ENCODE results near the gene ZBTB7C. TPM values are rescaled to one million over a fixed set of nuclear protein-coding genes. Genes with fewer than 3 reads are reported as not detected.

ZBTB7C gene
- total RNA-seq, 1 donor from 2014 or later = 0.57 TPM

DNA sequence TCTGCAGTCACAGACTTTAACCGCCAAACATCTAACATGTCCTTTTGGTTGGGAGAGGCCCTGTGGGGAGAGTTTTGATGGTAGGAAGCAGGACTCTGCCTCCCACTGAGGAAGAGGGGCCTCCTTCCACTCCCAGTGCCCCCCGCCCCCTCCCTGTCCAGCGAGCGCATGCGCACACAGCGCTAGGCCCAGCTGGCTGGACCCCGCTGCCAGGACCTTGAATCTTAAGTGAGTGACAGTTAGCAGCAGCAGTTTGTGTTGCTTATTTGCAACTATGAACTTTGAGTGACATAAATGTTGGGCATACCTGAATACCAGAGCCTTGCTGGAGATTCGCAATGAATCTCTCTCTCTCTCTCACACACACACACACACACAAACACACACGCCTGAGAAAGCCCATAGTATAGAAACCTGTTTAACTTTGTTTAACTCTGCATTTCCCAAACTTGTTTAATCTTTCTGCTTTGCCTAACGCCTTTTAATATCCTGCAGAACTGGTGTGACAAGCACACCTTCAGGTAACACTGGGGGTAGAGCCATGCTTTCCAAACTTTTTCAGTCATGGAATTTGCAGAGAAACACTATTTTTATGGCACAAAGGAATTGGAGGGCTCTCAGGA lies 344.1 kb downstream of the ZBTB7C start:
- TF ChIP-seq, protein P1, sequence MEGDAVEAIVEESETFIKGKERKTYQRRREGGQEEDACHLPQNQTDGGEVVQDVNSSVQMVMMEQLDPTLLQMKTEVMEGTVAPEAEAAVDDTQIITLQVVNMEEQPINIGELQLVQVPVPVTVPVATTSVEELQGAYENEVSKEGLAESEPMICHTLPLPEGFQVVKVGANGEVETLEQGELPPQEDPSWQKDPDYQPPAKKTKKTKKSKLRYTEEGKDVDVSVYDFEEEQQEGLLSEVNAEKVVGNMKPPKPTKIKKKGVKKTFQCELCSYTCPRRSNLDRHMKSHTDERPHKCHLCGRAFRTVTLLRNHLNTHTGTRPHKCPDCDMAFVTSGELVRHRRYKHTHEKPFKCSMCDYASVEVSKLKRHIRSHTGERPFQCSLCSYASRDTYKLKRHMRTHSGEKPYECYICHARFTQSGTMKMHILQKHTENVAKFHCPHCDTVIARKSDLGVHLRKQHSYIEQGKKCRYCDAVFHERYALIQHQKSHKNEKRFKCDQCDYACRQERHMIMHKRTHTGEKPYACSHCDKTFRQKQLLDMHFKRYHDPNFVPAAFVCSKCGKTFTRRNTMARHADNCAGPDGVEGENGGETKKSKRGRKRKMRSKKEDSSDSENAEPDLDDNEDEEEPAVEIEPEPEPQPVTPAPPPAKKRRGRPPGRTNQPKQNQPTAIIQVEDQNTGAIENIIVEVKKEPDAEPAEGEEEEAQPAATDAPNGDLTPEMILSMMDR (IDR thresholded peaks at IDR 0.05; ENCODE audit: unreplicated experiment) = no peak
- H3K27me3 Mint-ChIP-seq = peaks cover 20% of the 10 kb centered on the region
- no peaks in the 10 kb centered on the region for H3K36me3 Mint-ChIP-seq (ENCODE audit: insufficient read depth)
- H3K4me1 Mint-ChIP-seq (ENCODE audit: low read depth) = peaks cover 3% of the 10 kb centered on the region
- DNase-seq (ENCODE audit: low spot score, unreplicated experiment) = no peak
- no peaks in the 10 kb centered on the region for H3K9me3 Mint-ChIP-seq (ENCODE audit: low read depth)
- H3K27ac Mint-ChIP-seq = no peak overlapping the region
- no peak overlapping the region for H3K4me3 Mint-ChIP-seq (ENCODE audit: low read depth)

DNA sequence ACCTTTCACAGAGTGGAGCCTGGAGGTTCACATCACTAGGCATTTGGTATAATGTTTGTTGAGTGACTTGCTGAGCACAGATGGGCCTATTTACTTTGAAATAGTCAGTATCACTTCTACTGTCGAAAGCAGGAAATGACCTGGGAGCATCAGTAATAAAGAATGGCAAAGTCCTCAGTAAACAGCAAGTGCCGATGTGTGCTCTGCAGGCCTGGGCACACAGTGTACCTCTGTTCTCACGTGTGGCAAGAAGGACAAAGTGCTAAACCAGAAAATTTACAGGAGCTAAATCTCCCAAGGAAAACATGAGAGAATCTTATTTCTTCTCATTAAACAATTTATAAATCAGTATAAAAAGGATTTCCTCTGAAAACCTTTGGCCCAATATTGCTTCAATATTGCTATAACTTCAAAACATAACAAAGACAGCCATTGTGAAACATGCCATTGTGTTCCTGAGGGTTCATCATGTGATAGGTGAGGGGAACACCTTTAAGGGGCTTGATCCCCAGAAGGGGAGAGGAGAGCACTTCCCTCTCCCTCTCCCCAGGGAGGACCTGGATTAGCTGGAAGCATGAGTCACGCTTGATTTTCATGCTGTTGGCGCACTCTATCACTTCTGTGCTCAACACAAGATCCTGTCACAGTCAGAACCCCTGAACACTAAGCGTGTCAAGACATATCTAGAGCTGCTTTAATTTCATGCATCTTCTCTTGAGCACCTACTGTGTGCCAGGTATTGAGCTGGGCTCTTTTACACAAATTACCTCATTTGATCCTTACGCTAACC lies 347.2 kb downstream of the ZBTB7C start:
- Mint-ChIP-seq H3K4me1 (ENCODE audit: low read depth) (peaks cover 8% of the 10 kb centered on the region), H3K27ac (no peak overlapping the region), H3K4me3 (ENCODE audit: low read depth) (no peak overlapping the region), H3K36me3 (ENCODE audit: insufficient read depth) (no peaks in the 10 kb centered on the region), H3K9me3 (ENCODE audit: low read depth) (no peaks in the 10 kb centered on the region), H3K27me3 (peaks cover 32% of the 10 kb centered on the region)
- DNase-seq (ENCODE audit: low spot score, unreplicated experiment) = no peak
- TF ChIP-seq, protein P1 (IDR thresholded peaks at IDR 0.05; ENCODE audit: unreplicated experiment) = no peak

DNA sequence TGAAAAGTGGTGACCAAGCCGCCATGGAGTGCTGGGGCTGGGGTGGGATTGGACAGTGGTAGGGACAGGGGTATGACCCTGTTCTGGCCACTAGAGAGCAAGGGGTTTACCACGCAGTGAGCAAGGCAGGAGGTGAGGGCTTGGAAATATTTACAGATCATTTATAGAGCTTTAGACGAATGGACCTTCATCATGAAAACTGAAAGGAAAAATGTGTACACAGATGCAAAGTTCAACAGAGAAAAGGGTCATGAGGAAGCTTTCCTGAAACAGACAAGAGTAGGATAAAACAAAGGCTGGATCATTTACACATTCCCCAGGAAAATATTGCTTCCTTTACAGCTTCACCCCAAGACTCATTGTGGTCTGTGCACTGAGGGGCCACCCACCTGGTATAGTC lies 348.2 kb downstream of the ZBTB7C start:
- no peak overlapping the region for H3K4me3 Mint-ChIP-seq (ENCODE audit: low read depth)
- H3K4me1 Mint-ChIP-seq (ENCODE audit: low read depth) = peaks cover 8% of the 10 kb centered on the region
- TF ChIP-seq, protein P1 (IDR thresholded peaks at IDR 0.05; ENCODE audit: unreplicated experiment) = no peak
- H3K36me3 Mint-ChIP-seq (ENCODE audit: insufficient read depth) = no peaks in the 10 kb centered on the region
- no peaks in the 10 kb centered on the region for H3K9me3 Mint-ChIP-seq (ENCODE audit: low read depth)
- H3K27ac Mint-ChIP-seq = no peak overlapping the region
- no peak for DNase-seq (ENCODE audit: low spot score, unreplicated experiment)
- H3K27me3 Mint-ChIP-seq = peaks cover 33% of the 10 kb centered on the region

DNA sequence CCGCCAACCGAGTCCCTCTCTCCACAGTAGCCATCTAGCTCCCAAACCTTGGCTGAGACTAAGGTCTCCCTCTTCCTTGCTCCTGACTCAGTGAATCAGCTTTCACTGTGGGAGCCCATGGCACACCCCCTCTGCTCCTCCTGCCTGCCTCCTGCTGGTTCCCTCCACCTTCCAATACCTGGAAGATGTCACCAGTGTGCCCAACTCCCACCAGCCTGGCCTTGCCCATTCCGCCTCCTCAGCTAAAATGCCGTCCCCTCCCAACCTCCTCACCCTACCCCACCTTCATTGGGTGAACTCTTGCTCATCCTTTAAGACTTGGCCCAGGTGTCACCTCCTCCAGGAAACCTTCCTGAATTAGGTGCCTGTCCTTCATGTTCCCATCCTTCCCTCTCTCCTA lies 348.8 kb downstream of the ZBTB7C start:
- Mint-ChIP-seq H3K4me1 (ENCODE audit: low read depth) (peaks cover 8% of the 10 kb centered on the region), H3K27me3 (peaks cover 38% of the 10 kb centered on the region), H3K4me3 (ENCODE audit: low read depth) (no peak overlapping the region), H3K27ac (no peak overlapping the region), H3K36me3 (ENCODE audit: insufficient read depth) (no peaks in the 10 kb centered on the region), H3K9me3 (ENCODE audit: low read depth) (no peaks in the 10 kb centered on the region)
- TF ChIP-seq, protein P1 (IDR thresholded peaks at IDR 0.05; ENCODE audit: unreplicated experiment) = no peak
- no peak for DNase-seq (ENCODE audit: low spot score, unreplicated experiment)

DNA sequence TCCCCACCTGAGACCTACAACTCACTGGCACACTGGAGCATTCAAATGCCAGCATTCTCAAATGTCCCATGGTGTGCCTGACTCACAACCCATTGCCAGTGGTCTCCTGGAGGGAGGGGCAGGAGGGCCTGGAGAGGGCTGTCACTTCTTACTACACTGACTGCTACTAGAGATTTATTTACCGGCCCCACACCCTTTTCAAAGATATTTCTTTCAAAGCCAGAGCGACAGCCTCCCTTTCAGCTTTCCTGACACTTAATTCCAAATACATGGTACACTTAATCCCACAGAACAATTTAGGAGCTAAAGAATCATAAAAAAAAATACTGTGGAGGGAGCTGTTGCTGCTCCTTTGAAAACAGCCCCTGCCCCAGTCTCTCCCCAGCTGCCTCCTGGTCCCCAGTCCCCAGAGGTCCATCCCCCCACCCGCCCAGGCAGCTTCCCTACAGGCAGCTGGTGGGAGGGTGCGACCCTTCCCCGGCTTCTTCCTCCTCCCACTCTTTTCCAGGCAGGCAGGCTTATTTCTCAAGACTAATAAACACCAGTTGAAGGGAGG lies 349.6 kb downstream of the ZBTB7C start:
- Mint-ChIP-seq H3K27me3 (peaks cover 43% of the 10 kb centered on the region), H3K4me3 (ENCODE audit: low read depth) (no peak overlapping the region)

More for the DNA sequence above, 349.6 kb downstream of the ZBTB7C start:
- no peak for DNase-seq (ENCODE audit: low spot score, unreplicated experiment)
- Mint-ChIP-seq H3K27ac (no peak overlapping the region), H3K9me3 (ENCODE audit: low read depth) (no peaks in the 10 kb centered on the region), H3K36me3 (ENCODE audit: insufficient read depth) (no peaks in the 10 kb centered on the region), H3K4me1 (ENCODE audit: low read depth) (peaks cover 5% of the 10 kb centered on the region)
- TF ChIP-seq, protein P1 (IDR thresholded peaks at IDR 0.05; ENCODE audit: unreplicated experiment) = no peak

Data from progenitor cell of endocrine pancreas (in vitro differentiated cells).